ENCODE results near the gene RXFP2.

RXFP2 gene, protein sequence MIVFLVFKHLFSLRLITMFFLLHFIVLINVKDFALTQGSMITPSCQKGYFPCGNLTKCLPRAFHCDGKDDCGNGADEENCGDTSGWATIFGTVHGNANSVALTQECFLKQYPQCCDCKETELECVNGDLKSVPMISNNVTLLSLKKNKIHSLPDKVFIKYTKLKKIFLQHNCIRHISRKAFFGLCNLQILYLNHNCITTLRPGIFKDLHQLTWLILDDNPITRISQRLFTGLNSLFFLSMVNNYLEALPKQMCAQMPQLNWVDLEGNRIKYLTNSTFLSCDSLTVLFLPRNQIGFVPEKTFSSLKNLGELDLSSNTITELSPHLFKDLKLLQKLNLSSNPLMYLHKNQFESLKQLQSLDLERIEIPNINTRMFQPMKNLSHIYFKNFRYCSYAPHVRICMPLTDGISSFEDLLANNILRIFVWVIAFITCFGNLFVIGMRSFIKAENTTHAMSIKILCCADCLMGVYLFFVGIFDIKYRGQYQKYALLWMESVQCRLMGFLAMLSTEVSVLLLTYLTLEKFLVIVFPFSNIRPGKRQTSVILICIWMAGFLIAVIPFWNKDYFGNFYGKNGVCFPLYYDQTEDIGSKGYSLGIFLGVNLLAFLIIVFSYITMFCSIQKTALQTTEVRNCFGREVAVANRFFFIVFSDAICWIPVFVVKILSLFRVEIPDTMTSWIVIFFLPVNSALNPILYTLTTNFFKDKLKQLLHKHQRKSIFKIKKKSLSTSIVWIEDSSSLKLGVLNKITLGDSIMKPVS

GRCh38 chr13:31739226-31739625, at the start of gene RXFP2:
RXFP2 (plus strand) TSS chr13:31739526; CDS start chr13:31739613, 87 bp downstream.
- DNase-seq: no peak

DNA sequence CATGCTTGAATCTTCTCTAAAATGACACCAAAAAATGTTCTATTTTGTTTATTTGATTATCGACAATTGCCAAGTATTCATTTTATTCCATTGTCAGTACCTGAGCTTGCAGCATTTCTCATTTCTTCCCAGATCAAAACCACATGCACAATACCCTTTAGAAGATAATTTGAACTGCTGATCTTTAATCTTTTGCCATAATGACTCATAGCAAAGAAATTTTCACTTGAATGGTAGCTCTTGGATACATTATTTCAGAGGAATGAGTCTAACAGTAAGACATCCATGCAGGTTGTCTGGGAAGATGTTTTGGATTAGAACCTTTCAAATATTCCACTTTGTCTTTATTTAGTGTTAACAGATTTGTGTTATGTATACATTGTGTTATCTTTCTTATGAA, 42.0 kb upstream of the RXFP2 start:
- no peak for DNase-seq

GRCh38 chr13:31699650-31700049, 39.7 kb upstream of the RXFP2 start:
- DNase-seq: no peak

DNA sequence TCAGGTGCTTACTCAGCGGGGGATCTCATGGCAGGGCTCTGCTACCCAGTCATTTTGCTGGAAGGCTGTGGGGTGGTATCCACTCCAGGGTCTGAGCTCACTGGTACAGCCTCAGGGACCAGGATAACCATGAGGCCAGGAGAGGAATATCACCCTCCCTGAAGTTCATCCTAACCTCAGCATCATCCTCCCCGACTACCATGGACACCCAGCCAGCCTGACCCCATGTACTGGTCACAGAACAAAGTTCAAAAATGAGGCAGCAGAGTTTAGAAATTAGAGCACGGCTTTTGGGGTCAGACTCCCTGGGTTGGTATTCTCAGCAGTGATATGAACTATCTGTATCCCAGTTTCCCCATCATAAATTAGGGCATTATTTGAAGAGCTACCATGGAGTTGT, 35.5 kb upstream of the RXFP2 start:
- no peak for DNase-seq

GRCh38 chr13:31706105-31706504, 33.2 kb upstream of the RXFP2 start:
- no peak for DNase-seq

DNA sequence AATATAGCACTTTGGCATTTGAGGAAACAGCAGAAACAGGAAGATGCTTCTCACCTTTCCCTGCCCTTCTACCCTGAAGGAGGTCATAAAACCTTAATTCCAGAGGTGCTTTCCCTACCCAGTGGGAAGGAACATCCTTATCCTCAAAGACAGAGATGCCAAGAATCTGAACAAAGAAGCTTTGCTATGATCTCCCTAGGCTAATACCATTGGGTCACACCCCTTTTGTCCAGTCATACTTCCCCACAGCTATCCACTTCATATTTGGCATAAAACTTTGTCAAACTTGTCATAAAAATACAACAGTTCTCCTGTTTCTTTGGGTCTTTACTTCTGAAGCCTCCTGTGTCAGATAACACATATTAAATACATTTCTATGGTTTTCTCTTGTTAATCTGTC, 21.7 kb upstream of the RXFP2 start:
- no peak for DNase-seq

- no peak for DNase-seq
Observed at GRCh38 chr13:31719214-31719613, 20.1 kb upstream of the RXFP2 start.

GRCh38 chr13:31722673-31723072, 16.7 kb upstream of the RXFP2 start:
- DNase-seq: no peak

GRCh38 chr13:31725841-31726240, 13.5 kb upstream of the RXFP2 start:
- DNase-seq: no peak

DNA sequence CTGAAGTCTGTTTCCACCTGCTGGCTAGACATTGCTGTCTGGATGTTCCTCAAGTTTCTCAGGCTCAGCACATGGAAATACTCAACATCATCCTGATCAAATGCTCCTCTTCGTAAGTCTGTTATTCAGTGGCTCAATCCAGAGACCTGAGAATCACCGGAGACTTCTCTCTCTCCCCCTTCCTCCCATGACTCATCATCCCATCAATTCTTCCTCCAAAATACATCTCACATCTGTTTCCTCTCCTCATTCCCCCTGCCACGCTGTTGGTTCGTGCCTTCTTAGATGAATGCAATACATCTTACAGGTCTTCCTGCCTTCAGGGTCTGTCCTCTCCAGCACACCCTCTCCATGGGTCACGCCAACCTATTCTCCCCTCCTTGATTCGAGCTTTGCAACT, 7.4 kb upstream of the RXFP2 start:
- DNase-seq: no peak

GRCh38 chr13:31733066-31733465, 6.3 kb upstream of the RXFP2 start:
- DNase-seq: no peak

- no peak for DNase-seq
Observed at GRCh38 chr13:31733647-31734046, 5.7 kb upstream of the RXFP2 start.

- DNase-seq: peak; percentile 69
Observed at GRCh38 chr13:31742097-31742734, 2.9 kb downstream of the RXFP2 start.

DNA sequence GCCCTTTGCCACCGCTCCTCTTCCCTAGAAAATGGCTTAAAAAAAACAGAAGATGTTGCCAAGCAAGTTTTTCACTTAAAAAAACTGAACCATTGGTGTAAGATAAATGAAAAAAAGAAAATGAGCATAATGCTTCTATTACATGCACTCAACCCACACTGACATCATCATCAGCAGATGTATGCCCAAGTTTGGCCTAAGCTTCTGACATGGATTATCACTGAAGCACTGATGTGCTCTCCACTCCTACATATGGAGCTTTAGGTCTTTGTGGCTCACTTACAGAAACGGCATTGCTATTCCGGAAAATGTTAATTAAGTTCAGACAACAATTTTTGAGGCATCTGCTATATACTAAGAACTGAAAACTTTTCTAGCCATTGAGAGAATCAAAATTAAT, 8.0 kb downstream of the RXFP2 start:
- no peak for DNase-seq

DNA sequence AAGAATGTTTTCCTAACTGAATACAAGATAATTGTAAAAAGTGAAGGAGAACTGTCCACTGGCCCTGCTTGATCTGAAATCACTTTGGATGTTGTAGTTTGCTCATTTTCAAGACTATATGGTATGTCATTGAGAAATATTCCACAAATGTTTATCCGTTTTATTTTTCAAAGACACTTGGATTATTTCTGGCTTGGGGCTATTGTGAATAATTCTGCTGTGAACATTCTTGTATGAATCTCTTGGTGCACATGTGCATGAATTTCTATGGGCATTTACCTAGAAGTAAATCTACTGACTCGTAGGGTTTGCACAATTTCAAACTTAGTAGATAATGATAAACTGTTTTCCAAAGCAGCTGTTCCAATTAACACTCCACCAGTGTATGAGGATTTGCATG, 8.6 kb downstream of the RXFP2 start:
- no peak for DNase-seq

DNA sequence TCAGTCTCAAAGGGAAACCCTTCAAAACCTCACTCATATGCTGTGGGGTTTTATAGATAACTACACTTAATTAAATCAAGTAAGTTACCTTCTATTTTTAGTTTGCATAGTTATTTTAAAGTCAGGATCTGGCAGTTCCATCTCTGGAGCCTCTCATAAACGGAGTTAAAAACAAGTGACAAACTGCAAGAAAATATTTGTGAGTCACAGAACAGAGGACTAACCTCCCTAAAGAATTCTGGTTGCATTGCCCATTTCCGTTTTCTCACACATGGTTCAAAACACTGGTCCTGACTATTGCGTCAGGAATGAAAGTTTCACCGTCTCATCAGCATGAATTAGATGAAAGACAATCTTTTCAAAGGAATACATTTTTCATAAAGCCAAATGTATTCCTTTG, 10.6 kb downstream of the RXFP2 start:
- no peak for DNase-seq

DNA sequence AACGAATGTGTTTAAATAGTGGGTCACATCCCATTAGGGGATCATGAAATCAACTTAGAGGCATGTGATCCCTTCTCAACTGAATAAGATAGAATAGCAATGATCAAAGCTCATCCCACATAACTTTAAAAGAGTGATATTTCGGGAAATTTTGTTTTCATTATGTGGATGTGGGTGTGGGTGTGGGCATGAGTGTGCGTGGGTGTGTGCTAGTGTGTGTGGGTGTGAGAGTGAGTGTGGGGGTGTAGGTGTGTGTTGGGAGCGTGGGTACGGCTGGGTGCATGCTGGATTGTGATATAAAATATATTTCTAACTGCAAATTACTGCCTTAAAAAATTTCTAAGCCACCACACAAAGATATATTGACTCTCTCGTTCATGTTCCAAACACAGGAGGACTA, 15.9 kb downstream of the RXFP2 start:
- no peak for DNase-seq

DNA sequence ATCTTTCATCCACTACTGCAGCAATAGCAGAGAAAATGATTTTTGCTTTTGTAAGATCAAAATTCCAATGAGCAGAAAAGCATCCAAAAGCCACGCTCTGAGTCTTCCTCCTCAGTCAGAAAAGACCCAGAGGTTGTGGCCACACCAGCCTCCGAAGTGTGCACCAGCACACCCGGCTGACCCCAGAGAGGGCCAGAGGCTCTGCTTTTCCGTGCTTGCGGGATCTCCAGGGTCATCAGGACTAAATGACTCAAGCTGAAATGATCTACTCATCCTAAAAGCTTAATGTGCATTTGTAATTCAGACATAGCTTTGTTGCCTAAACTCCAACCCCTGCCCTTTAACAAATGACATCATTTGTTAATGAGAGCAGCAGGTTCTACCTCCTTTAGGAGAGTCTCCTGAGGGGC, 16.5 kb downstream of the RXFP2 start:
- no peak for DNase-seq

DNA sequence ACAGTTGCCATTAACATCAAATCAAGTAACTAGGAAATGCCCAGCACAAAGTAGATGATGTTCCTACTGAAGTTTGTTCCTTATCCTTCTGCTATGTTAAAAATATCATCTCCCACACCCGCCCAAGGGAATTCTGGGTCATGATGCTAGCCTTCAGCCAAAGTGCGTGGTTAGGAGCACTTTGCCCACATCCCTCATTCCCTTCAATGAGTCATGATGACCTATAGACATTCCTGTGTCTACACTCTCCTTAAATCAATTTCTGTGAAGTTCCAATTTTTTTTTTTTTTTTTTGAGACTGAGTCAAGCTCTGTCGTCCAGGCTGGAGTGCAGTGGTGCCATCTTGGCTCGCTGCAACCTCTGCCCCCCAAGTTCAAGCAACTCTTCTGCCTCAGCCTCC, 17.0 kb downstream of the RXFP2 start:
- DNase-seq: no peak

DNA sequence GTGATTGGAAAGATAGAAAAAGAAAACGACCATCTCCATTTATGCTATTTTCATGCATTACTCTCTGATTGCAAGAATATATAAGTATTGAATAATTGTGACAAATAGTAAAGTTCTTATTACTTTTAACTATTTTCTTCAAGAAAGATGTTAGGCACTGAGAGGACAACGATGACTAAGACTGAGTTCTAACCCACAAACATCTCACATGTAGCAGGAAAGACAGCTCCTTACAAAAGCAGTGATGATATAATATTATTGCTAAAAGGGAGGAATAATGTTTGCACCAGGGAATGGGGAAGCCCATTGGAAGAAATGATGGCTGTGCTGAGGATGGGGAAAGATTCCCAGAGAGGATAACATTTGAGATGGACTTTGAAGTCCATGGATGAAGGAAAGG, 22.6 kb downstream of the RXFP2 start:
- no peak for DNase-seq

- no peak for DNase-seq
Observed at GRCh38 chr13:31764556-31764955, 25.2 kb downstream of the RXFP2 start.

GRCh38 chr13:31765138-31765785, 25.9 kb downstream of the RXFP2 start:
- no peak for DNase-seq

GRCh38 chr13:31767175-31767900, 28.0 kb downstream of the RXFP2 start:
- no peak for DNase-seq
